IPS DF 4.7 (cell line): ENCODE measurements around the gene SPATA16.
"Not testable (repeated sequence)": the region's sequence is repeated elsewhere in the genome, so short reads cannot be mapped to it uniquely, and the experiment has no call there.

Source experiments
- DNase-seq: peaks from one replicate; pipeline ENCODE4 v3.0.0-alpha.2; 2013; ENCODE audit warnings: low spot score; ENCODE audit errors: extremely low read depth

Gene SPATA16

GRCh38 chr3:173004681-173005080, 136.4 kb downstream of the SPATA16 start:
- DNase-seq: no peak

GRCh38 chr3:173003956-173004355, 137.1 kb downstream of the SPATA16 start:
- no peak for DNase-seq

GRCh38 chr3:173003471-173003870, 137.6 kb downstream of the SPATA16 start:
- no peak for DNase-seq

GRCh38 chr3:173001622-173002021, 139.4 kb downstream of the SPATA16 start:
- no peak for DNase-seq

- no peak for DNase-seq
Observed at GRCh38 chr3:173000553-173000952, 140.5 kb downstream of the SPATA16 start.

- no peak for DNase-seq
Observed at GRCh38 chr3:172993412-172993811, 147.6 kb downstream of the SPATA16 start.

GRCh38 chr3:172991424-172991996, 149.5 kb downstream of the SPATA16 start:
- DNase-seq: no peak

GRCh38 chr3:172989373-172989772, 151.7 kb downstream of the SPATA16 start:
- DNase-seq: no peak

GRCh38 chr3:172987273-172987672, 153.8 kb downstream of the SPATA16 start:
- peak; percentile 30 for DNase-seq

GRCh38 chr3:172984914-172985313, 156.1 kb downstream of the SPATA16 start:
- no peak for DNase-seq

GRCh38 chr3:172982736-172983364, 158.2 kb downstream of the SPATA16 start:
- no peak for DNase-seq

- no peak for DNase-seq
Observed at GRCh38 chr3:172981407-172981983, 159.5 kb downstream of the SPATA16 start.

GRCh38 chr3:172980849-172981248, 160.2 kb downstream of the SPATA16 start:
- DNase-seq: no peak

- no peak for DNase-seq
Observed at GRCh38 chr3:172977696-172978095, 163.3 kb downstream of the SPATA16 start.

GRCh38 chr3:172974969-172975368, 166.1 kb downstream of the SPATA16 start:
- DNase-seq: no peak

GRCh38 chr3:172973799-172974198, 167.2 kb downstream of the SPATA16 start:
- no peak for DNase-seq

- no peak for DNase-seq
Observed at GRCh38 chr3:172972717-172973116, 168.3 kb downstream of the SPATA16 start.

- DNase-seq: no peak
Observed at GRCh38 chr3:172972067-172972466, 169.0 kb downstream of the SPATA16 start.

- DNase-seq: no peak
Observed at GRCh38 chr3:172968646-172969045, 172.4 kb downstream of the SPATA16 start.

GRCh38 chr3:172965256-172965655, 175.8 kb downstream of the SPATA16 start:
- DNase-seq: no peak

GRCh38 chr3:172960626-172961182, 180.3 kb downstream of the SPATA16 start:
- not testable (repeated sequence) for DNase-seq

GRCh38 chr3:172958565-172958964, 182.5 kb downstream of the SPATA16 start:
- no peak for DNase-seq

- DNase-seq: no peak
Observed at GRCh38 chr3:172953571-172953970, 187.5 kb downstream of the SPATA16 start.
